ENCODE measurements around the gene MRPL48. TPM values are rescaled to one million over a fixed set of nuclear protein-coding genes. Genes with fewer than 3 reads are reported as not detected.

The MRPL48 gene
- total and polyA plus RNA-seq, 7 experiments from 2014 or later: 20.3 to 88.7 (median 27.9) TPM

Other genes with a start within 250 kb of the MRPL48 start
- gene FAM168A, start 189.8 kb upstream of the MRPL48 start, total RNA-seq: 10 to 100 TPM; 18.4 to 33.0 (median 25.2) TPM
- gene FAM168A, start 189.8 kb upstream of the MRPL48 start, polyA plus RNA-seq: 1 to 10 TPM; 3.3 to 3.7 TPM
- 10 to 100 TPM in 4 of 5 experiments, 1 to 10 TPM in 1; 3.2 to 92.9 (median 67.7) TPM for gene PLEKHB1, start 141.3 kb upstream of the MRPL48 start, total RNA-seq
- gene PLEKHB1, start 141.3 kb upstream of the MRPL48 start, polyA plus RNA-seq: 100 to 1,000 TPM; 157 to 172 TPM
- 10 to 100 TPM; 54.9 to 94.5 (median 80.0) TPM for gene RAB6A, start 26.8 kb upstream of the MRPL48 start, total RNA-seq
- gene RAB6A, start 26.8 kb upstream of the MRPL48 start, polyA plus RNA-seq: 10 to 100 TPM; 71.6 to 93.6 TPM
- gene COA4, start 89.0 kb downstream of the MRPL48 start, total RNA-seq: 10 to 100 TPM; 29.1 to 75.0 (median 58.2) TPM
- 10 to 100 TPM; 56.2 to 64.8 TPM for gene COA4, start 89.0 kb downstream of the MRPL48 start, polyA plus RNA-seq
- 10 to 100 TPM; 12.4 to 22.7 (median 20.3) TPM for gene PAAF1, start 89.1 kb downstream of the MRPL48 start, total RNA-seq
- gene PAAF1, start 89.1 kb downstream of the MRPL48 start, polyA plus RNA-seq: 10 to 100 TPM; 19.4 to 26.2 TPM
- gene DNAJB13, start 163.2 kb downstream of the MRPL48 start, total RNA-seq: under 1 TPM in 4 of 5 experiments, not detected in 1; 0.19 to 0.73 (median 0.44) TPM
- under 1 TPM; 0.32 to 0.45 TPM for gene DNAJB13, start 163.2 kb downstream of the MRPL48 start, polyA plus RNA-seq
- 100 to 1,000 TPM; 365 to 949 (median 395) TPM for gene UCP2, start 195.0 kb downstream of the MRPL48 start, total RNA-seq
- gene UCP2, start 195.0 kb downstream of the MRPL48 start, polyA plus RNA-seq: 1,000 to 10,000 TPM; 1,221 to 1,411 TPM
- gene UCP3, start 221.2 kb downstream of the MRPL48 start, total RNA-seq: 10 to 100 TPM in 1 of 5 experiments, 1 to 10 TPM in 4; 3.8 to 10.5 (median 6.6) TPM
- gene UCP3, start 221.2 kb downstream of the MRPL48 start, polyA plus RNA-seq: under 1 TPM; 0.41 to 0.97 TPM

Data from naive thymus-derived CD4-positive, alpha-beta T cell (primary cell).